ENCODE results near the gene TES.

The TES gene

DNA sequence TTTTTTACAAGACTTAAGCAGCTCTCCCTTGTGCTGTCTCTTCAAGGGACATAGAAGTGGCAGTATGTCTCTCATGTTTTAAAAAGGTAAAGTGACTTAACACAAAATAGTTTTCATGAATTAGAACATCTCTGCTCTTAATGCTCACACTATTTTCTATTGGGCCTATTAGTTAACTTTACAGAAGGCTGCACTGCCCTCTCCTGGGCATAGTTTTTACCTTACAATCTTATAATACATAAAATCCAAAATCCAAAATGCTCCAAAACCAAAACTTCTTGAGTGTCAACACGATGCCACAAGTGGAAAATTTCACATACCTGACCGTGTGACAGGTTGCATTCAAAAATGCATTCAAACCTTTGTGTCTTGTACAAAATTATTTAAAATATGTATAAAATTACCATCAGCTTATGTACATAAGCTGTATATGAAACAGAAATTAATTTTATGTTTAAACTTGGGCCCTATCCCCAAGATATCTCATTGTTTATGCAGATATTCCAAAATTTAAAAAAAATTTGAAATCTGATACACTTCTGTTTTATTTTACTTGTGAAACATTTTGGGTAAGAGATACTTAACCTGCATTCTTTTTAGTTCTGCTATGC is 25.8 kb downstream of the TES start:
- no peaks in the 10 kb centered on the region for H3K27me3 ChIP-seq
- peaks cover 22% of the 10 kb centered on the region for H3K36me3 ChIP-seq
- TF ChIP-seq CTCF (IDR thresholded peaks at IDR 0.05), result no peak
- H3K27ac ChIP-seq, result no peak overlapping the region
- peaks cover 30 to 39% of the 10 kb centered on the region in 2 experiments for H3K4me1 ChIP-seq (ENCODE audit: control insufficient read depth in 1 of 2, insufficient read depth in 1 of 2, low read depth in 1 of 2, low read length in 1 of 2)
- no peak overlapping the region for H3K4me3 ChIP-seq (ENCODE audit: low read depth in 1 of 2, low read length in 1 of 2)
- H3K9me3 ChIP-seq, result no peaks in the 10 kb centered on the region

- no peak for TF ChIP-seq CTCF (IDR thresholded peaks at IDR 0.05)
- no peak overlapping the region for H3K4me3 ChIP-seq (ENCODE audit: low read depth in 1 of 2, low read length in 1 of 2)
- H3K27ac ChIP-seq, result no peak overlapping the region
- H3K36me3 ChIP-seq, result peaks cover 26% of the 10 kb centered on the region
- no peaks in the 10 kb centered on the region for H3K27me3 ChIP-seq
- no peaks in the 10 kb centered on the region for H3K9me3 ChIP-seq
- H3K4me1 ChIP-seq (ENCODE audit: control insufficient read depth in 1 of 2, insufficient read depth in 1 of 2, low read depth in 1 of 2, low read length in 1 of 2), result peaks cover 6 to 10% of the 10 kb centered on the region in 2 experiments
Measured at GRCh38 chr7:116239020-116239419, 28.7 kb downstream of the TES start.

DNA sequence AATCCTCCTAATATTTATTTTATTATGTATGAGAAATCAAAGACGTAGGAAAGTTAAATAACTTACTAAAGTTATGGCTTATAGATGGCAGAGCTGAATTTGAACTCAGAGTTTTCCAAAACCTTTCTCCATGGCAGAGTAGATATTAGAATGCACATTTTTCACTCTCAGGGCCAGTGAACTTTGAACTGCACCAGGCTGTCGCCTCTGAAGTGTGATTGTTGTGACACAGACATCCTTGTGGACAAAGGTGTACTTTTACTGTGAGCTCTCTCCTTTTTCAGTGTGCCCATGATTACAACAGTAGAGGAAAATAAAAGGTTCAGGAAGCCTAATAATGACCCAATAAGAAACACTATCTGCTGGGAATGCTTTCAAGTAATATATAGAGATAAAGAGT is 29.1 kb downstream of the TES start:
- Histone ChIP-seq H3K27ac (no peak overlapping the region), H3K36me3 (peaks cover 26% of the 10 kb centered on the region), H3K4me3 (ENCODE audit: low read depth in 1 of 2, low read length in 1 of 2) (no peak overlapping the region), H3K27me3 (no peaks in the 10 kb centered on the region), H3K9me3 (no peaks in the 10 kb centered on the region), H3K4me1 (ENCODE audit: control insufficient read depth in 1 of 2, insufficient read depth in 1 of 2, low read depth in 1 of 2, low read length in 1 of 2) (peaks cover 4 to 6% of the 10 kb centered on the region in 2 experiments)
- no peak for TF ChIP-seq CTCF (IDR thresholded peaks at IDR 0.05)

GRCh38 chr7:116240024-116240668 is 29.8 kb downstream of the TES start:
- no peaks in the 10 kb centered on the region for H3K4me1 ChIP-seq (ENCODE audit: control insufficient read depth in 1 of 2, insufficient read depth in 1 of 2, low read depth in 1 of 2, low read length in 1 of 2)
- peaks cover 26% of the 10 kb centered on the region for H3K36me3 ChIP-seq
- no peak for TF ChIP-seq CTCF (IDR thresholded peaks at IDR 0.05)
- H3K27me3 ChIP-seq, result no peaks in the 10 kb centered on the region
- no peak overlapping the region for H3K27ac ChIP-seq
- no peaks in the 10 kb centered on the region for H3K9me3 ChIP-seq
- H3K4me3 ChIP-seq (ENCODE audit: low read depth in 1 of 2, low read length in 1 of 2), result no peak overlapping the region

DNA sequence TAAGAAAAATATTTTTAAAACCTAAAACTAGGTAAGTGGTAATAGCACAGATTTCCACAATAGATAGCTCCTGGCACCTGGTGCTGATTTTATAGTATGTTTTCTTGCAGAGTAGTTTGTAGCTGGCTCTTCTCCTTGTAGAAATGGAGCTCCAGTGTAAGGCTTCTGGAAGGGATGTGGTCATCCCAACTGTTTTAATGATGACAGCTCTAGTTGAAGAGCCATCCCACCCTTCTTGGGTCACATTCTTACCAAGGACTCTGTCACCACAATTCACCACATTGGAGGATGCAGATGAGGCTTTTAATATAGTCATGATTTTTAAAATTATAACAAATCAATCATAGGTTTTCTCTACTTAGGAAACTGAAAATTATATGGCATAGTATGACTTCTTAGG is 31.0 kb downstream of the TES start:
- TF ChIP-seq CTCF (IDR thresholded peaks at IDR 0.05), result no peak

More for the DNA sequence above, 31.0 kb downstream of the TES start:
- no peaks in the 10 kb centered on the region for H3K27me3 ChIP-seq
- H3K4me3 ChIP-seq (ENCODE audit: low read depth in 1 of 2, low read length in 1 of 2), result no peak overlapping the region
- H3K27ac ChIP-seq, result no peak overlapping the region
- peaks cover 26% of the 10 kb centered on the region for H3K36me3 ChIP-seq
- no peaks in the 10 kb centered on the region for H3K9me3 ChIP-seq
- no peaks in the 10 kb centered on the region for H3K4me1 ChIP-seq (ENCODE audit: control insufficient read depth in 1 of 2, insufficient read depth in 1 of 2, low read depth in 1 of 2, low read length in 1 of 2)
